NCI-H82 (cell line): ENCODE measurements around the gene PGD.
"Not testable (repeated sequence)": the region's sequence is repeated elsewhere in the genome, so short reads cannot be mapped to it uniquely, and the experiment has no call there.

Experiments used
- DNase-seq: peaks from one replicate; lab custom pipeline; 2025; lab: John Stamatoyannopoulos, UW

The PGD gene

GRCh38 chr1:10437052-10437451 is 38.2 kb downstream of the PGD start:
- DNase-seq = no peak

GRCh38 chr1:10438677-10439163 is 39.9 kb downstream of the PGD start:
- no peak for DNase-seq

GRCh38 chr1:10440305-10440704 is 41.4 kb downstream of the PGD start:
- no peak for DNase-seq

GRCh38 chr1:10440794-10441193 is 41.9 kb downstream of the PGD start:
- DNase-seq = no peak

GRCh38 chr1:10444248-10444647 is 45.4 kb downstream of the PGD start:
- DNase-seq = no peak

GRCh38 chr1:10444795-10445397 is 46.0 kb downstream of the PGD start:
- no peak for DNase-seq

DNA sequence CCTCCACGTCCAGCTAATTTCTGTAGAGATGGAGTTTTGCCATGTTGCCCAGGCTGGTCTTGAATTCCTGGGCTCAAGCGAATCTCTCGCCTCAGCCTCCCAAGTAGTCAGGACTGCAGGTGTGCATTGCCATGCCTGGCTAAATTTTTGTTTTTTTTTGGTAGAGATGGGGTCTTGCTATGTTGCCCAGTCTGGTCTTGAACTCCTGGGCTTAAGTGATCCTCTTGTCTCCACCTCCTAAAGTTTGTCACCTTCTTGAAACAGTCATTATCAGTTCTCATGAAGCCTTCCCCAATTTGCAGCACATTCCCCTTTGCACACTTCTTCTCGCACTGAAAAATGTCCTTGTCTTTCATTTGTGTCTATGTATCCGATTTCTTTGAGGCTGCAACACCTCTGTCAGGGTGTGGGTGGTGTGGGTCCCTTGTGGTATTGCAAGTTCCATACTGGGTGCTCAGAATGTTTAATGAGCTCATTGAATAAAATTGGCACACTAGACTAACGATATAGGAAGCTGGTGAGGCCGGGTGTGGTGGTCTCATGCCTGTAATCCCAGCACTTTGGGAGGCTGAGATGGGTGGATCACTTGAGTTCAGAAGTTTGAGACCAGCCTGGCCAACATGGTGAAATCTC is 48.0 kb downstream of the PGD start:
- no peak for DNase-seq

DNA sequence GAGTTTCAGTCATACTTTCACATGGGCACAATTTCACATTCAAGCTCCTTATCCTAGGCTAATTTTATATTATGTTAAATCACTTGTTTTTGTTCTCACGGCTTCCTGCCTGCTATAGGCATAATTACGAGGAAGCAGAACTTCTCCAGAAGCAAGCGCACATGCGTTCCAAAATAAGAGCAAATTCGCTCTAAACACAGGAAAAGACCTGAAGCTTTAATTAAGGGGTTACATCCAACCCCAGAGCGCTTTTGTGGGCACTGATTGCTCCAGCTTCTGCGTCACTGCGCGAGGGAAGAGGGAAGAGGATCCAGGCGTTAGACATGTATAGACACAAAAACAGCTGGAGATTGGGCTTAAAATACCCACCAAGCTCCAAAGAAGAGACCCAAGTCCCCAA is 50.9 kb downstream of the PGD start, which contains the start of gene CORT:
TSS of gene CORT (plus strand) at position 281 of the 400 bp plus-strand sequence. CDS start 193 bp downstream, outside the sequence.
- no peak for DNase-seq

DNA sequence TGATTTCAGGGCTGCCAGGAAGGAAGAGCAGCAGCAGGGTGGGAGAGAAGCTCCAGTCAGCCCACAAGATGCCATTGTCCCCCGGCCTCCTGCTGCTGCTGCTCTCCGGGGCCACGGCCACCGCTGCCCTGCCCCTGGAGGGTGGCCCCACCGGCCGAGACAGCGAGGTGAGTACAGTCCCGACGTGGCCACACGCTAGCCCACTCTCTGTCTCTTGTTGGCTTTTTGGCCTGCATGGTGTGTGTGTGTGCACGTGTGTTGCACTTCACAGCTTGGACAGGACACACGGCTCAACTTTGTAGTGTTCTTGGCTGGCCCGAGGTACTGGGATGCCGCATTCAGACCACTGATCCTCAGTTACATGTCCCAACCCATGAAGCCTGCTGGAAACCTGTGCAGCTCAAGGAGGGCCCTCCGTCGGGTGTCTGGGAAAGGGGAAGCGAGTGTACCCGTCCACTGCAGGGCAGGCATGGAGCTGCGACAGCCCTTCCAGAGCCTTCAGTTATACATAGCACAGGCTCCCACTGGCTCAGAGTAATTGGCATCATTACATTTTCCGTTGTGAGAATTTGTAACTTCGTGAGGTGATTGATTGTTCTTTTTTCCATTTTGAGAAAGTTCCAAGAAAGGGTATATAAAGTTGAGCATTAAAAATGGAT is 51.4 kb downstream of the PGD start:
- no peak for DNase-seq

- no peak for DNase-seq
Observed at GRCh38 chr1:10450836-10451235, 52.0 kb downstream of the PGD start.

DNA sequence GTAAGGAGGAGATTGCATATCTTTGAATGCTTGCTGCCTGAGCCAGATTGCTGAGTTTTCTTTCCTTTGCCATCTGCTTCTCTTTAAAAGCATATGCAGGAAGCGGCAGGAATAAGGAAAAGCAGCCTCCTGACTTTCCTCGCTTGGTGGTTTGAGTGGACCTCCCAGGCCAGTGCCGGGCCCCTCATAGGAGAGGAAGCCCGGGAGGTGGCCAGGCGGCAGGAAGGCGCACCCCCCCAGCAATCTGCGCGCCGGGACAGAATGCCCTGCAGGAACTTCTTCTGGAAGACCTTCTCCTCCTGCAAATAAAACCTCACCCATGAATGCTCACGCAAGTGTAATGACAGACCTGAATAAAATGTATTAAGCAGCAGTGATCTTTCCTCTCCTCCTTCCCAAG is 52.4 kb downstream of the PGD start:
- DNase-seq = no peak

DNA sequence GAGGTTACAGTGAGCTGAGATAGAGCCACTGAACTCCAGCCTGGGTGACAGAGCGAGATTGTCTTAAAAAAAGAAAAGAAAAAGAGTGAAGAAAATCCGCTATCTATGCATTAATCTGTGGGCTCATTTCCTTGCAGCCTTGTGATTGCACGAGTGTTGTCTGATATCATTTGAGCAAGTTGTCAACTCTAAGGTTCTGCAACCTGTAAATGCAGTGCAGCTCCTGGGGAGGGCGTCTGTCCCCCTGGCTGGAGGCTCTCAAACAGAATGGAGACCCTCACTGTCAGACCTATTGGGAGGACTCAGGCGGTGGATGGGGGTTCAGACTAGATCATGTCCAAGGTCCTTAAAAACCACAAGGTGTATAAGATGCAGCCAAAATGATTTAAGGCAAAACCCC is 57.2 kb downstream of the PGD start:
- DNase-seq = no peak

GRCh38 chr1:10456661-10457060 is 57.8 kb downstream of the PGD start:
- no peak for DNase-seq

DNA sequence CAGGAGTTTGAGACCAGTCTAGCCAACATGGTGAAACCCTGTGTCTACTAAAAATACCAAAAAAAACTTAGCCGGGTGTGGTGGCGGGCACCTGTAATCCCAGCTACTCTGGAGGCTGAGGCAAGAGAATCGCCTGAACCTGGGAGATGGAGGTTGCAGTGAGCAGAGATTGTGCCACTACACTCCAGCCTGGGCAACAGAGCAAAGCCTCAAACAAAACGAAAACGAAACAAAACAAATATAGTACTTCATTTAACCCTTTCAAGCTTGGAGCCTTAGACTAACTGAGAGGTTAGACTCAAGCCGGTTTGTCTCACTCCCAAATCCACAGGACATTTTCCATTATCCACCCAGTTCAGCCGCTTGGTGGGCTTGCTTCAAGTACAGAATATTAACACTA is 58.6 kb downstream of the PGD start:
- not testable (repeated sequence) for DNase-seq

GRCh38 chr1:10457875-10458274 is 59.0 kb downstream of the PGD start:
- no peak for DNase-seq

GRCh38 chr1:10459184-10459583 is 60.3 kb downstream of the PGD start:
- no peak for DNase-seq

DNA sequence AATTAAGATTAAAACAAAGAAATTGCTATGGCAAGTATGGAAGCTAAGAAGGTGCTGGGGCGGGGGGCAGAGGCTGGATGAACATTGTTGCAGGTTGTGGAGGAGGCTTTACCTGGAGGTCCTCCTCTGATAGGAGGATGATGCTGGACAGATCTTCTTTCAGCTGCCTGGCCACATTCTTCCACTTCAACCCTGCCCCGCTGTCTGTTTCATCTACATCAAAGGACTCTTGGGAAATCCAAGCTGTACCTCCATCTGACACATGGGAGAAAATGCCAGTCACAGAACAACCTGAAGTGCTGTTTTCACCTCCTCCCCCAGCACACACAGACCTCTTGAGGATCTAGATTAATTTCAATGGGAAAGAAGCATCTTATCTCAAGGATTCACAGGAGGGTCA is 68.2 kb downstream of the PGD start:
- DNase-seq = no peak

DNA sequence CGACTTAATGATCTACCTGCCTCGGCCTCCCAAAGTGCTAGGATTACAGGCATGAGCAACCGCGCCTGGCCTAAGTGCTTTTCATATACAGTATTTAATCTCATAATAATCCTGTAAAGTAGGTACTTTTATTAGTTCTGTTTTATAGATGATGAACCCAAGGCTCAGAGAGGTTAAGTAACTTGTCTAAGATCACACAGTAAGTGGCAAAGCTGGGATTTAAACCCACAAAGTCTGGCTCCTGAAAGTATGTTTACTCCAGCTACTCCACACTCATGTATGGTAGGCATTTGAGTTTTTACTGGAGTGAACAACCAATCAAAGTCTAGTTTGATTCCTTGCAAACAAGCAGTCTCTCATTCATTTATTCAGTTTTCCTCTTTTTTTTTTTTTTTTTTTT is 71.2 kb downstream of the PGD start:
- DNase-seq = no peak
